IPS-NIHi7 (cell line): ENCODE measurements around the gene EMD.
"Not testable (repeated sequence)": the region's sequence is repeated elsewhere in the genome, so short reads cannot be mapped to it uniquely, and the experiment has no call there.

ENCODE experiments used
- DNase-seq: peaks from one replicate; pipeline ENCODE4 v3.0.0; 2012; ENCODE audit warnings: mixed read lengths; ENCODE audit errors: extremely low spot score

The EMD gene

GRCh38 chrX:154371017-154371788 lies 7.9 kb upstream of the EMD start:
- DNase-seq, result peak; percentile 43

DNA sequence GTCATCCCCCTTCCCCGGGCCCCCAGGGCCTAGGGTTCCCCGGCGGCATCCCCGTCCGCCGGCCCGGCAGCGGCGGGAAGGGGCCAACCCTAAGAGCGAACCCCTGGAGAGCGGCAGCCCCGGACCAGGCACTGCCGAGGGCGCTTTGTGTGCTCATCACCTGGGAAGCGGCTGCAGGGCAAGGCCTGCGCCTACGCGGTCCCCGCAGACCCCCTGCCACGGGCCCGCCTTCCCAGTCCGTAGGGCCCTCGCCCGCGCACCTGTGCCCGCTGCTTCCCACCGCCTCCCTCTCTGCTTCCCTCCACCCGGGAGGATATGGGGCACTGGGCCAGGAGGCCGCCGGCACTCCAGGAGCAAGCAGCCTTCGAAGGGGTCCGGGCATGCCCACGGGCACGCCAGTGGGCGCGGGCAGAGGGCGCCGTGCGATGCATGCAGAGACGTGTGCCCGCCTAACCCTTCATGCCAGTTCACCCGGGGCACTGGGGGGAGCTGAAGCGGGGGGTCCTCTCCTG lies 7.2 kb upstream of the EMD start:
- DNase-seq, result no peak

DNA sequence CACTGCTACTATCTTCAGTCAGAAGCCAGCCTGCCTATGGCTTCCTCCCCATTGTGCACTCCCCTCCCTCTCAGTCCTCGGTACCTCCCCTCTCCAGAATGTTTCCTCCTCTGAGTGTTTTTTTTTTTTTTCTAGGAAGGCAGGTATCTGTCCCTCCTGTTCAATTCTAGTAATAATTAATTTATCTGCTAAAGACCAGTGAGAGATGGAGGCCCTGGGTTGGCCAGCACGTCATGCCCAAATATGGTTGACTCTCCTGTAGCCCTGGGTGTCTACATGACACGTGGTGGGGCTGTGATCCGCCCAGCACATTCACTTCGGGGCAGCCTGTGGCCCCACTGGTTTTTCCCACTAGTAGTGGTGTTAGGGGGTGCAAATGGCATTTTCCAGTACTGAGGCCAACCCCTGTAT lies 6.5 kb upstream of the EMD start:
- DNase-seq, result no peak

DNA sequence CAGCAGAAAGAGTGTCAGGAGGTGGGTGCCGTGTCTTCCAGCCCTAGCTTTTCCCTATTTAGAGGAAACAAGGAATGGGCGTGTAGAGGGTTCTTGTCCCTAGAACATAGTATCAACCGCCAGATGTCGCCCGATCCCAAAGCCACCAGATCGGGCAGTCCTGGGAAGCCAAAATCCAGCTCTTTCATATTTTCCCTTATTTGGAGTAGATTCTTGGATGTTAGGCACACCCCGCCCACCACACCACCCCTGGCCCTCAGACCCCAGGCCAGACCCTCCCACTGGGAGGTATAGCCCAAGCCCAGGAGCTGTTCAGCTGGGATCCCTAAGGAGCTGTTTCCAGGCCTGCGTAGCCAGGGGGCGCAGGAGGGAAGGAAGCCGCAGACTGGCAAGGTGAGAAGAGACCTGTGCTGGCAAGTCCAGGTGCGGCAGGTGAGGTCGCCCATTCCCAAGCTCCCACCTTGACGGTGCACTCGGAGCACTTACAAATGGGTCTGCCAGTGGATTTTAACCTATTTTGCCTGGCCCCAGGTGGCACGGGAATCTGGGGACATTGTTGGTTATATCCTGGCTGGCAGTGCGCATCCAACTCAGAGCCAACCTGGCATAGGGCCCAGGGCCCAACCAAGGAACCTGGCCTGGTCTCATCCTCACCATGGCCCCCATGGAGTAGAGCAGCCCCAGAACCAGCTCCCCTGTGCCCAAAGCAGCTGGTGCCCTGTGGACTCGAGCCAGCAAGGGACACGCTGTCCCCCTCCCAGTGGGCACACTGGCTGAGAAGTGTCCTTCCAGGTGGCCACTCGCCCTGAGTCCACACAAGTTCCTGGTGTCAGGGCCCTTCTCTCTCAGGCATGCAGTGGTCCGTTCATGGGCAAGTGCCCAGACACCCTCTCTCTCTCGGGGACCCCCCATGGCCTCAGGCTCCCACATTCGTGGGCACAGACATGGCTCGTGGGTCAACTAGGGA lies 5.5 kb upstream of the EMD start:
- peak; percentile 55 for DNase-seq

- no peak for DNase-seq
Measured at GRCh38 chrX:154374313-154375155, 4.6 kb upstream of the EMD start, which contains the start of gene FLNA. Gene FLNA, minus strand, starts transcription at chrX:154374634. Its CDS starts 3,389 bp downstream, at chrX:154371245.

GRCh38 chrX:154375156-154375504 lies 4.0 kb upstream of the EMD start:
- no peak for DNase-seq

DNA sequence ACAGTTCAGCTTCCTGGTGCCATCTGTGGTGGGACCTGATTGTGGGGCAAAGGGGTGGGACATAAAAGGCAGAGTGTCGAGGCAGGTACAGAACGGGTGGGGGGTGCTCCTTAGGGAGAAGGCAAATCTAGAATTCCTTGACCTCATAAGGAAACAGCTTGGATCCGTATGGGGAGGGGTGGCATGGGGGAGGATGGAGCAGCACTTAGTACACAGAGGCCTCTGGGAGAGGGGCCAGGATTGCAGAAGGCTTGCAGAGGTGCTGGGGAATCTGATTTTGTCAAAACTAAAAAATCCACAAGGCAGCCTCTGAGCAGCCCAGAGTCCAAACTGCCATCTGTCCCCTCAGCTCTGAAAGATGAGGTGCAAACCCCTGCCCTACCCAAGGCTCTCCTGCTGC lies 2.3 kb upstream of the EMD start:
- no peak for DNase-seq

- no peak for DNase-seq
Measured at GRCh38 chrX:154378059-154378798, 866 bp upstream of the EMD start.

- DNase-seq, result no peak
Measured at GRCh38 chrX:154379569-154379951, 465 bp downstream of the EMD start.

DNA sequence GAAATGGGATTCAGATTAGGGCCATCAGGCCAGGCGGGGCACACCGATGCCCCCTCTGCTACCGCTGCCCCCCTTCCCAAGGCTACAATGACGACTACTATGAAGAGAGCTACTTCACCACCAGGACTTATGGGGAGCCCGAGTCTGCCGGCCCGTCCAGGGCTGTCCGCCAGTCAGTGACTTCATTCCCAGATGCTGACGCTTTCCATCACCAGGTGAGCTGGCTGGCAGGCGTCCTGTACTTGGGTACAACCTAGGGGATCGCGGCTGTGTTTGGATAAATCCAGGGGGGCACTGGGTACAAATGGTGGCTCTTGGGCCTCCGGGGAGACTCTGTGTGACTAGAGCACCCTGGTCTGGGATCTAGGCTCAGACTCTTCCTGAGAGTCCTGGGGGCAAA lies 1.1 kb downstream of the EMD start:
- no peak for DNase-seq

- DNase-seq, result no peak
Measured at GRCh38 chrX:154380787-154381186, 1.7 kb downstream of the EMD start.

GRCh38 chrX:154381271-154381670 lies 2.2 kb downstream of the EMD start:
- no peak for DNase-seq

GRCh38 chrX:154382483-154383069 lies 3.5 kb downstream of the EMD start:
- no peak for DNase-seq

DNA sequence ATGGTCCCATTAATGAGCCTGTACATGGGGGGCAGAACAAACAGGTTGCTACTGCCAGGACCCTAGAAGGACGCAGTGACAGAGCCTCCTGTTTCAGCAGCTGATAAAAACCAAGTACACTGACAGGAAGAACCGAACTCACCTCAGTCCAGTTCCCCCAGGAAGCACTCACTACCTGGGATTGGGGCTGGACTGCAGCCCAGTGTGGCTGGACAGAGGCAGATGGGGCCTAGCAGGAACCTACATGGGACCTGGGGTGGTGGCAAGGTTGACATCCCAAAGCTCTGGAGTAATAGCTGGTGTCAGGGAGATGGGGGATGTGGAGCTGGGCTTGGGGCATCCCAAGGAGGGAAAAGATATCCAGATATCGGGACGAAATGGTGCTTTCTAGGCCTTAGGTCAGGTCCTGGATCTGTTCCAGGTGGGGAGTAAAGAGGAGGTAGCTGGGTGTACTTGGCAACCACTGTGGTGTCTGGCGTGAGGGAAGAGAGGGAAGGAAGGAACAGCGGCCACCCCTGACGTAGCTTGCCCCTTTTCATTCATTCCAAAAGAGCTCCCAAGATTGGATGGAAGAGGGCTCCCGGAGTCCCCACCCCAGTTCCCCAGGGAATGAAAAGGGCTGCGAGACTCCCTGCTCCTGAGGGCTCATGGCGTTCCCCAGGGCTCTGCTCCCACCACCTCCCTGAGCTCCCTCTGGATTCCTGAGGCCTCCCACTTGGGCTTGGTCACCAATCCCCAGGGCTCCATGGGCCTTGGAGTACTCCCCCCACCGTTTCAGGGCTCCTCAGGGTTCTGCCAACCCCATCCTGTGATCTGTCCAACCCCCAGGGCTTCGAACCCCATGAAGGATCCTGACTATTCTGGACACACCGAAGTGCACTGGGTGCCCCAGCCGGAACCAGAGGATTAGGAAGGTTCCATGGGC lies 4.5 kb downstream of the EMD start:
- no peak for DNase-seq

DNA sequence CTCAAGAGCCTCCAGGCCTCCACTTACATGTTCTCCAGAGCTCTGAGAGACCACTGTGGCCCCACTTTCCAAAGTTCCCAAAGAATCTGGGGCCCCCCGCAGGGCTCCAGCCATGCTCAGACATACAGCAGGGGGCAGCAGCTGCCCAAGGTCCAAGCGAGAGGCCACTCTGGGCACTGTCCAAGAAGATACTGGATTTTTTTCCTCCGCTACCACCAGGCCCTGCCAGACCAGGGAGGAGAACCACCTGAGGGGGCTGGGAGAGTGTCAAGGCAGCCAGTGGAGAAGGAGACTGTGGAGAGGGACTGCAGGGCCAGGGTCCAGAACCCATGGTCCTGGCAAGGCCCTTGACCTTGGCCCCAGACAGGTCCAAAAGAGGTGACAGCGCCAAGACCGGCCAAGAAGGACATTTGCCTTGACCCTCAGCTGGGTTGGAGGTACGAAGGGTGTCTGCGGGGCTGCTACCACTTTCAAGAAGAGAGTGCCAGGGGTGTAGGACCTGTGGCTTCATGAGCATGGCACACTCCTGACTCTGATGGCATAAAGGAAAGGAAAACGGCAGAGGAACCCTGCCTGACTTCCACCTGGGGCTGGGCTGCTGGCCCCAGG lies 5.3 kb downstream of the EMD start:
- DNase-seq, result no peak

DNA sequence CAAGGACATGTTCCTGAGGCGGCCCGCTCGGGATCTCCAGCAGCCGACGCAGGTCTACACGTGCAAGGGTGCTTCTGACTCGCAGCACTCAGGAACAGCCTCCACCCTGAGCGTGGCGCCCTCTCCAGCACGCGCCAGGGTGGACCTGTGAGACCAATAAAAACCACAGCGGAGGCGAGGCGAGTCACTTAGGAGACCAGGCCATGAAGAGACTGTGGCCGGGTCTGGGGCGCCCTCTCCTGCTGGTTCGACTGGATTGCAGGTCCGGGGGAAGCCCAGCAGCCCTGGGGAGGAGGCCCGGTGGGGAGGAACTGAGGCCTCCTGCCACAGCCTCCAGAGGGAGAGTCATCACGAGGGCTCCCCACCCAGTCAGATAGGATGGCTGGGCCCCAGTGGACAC lies 9.0 kb downstream of the EMD start:
- not testable (repeated sequence) for DNase-seq

DNA sequence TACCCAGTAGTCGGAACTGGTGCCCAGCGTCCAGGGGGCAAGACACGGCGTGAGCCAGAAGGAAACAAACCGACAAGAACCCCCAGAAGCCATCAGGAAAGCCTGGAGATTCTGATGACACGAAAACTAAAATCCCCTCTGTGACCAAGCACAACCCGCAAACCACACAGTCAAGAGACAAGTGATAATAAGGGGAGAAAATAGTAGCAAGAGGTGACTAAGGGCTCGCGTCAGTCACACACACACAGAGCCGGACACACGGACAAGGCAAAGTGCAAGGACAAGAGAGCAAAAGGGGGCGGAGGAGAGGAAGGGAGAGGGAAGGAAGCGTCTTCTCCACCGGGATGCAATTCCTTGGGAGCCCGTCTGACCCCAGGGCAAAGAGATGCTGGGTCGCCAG lies 9.6 kb downstream of the EMD start:
- DNase-seq, result not testable (repeated sequence)

- DNase-seq, result not testable (repeated sequence)
Measured at GRCh38 chrX:154389812-154390747, 11.0 kb downstream of the EMD start.
